COR-L47 (cell line): ENCODE results near the gene TXNDC9.
A peak's percentile ranks its signal among the peaks of the same experiment; 100 is the strongest.
"Not testable (repeated sequence)": the region's sequence is repeated elsewhere in the genome, so short reads cannot be mapped to it uniquely, and the experiment has no call there.

Experiments used
- DNase-seq: peaks from one replicate; lab custom pipeline; 2025; lab: John Stamatoyannopoulos, UW

TXNDC9 gene

GRCh38 chr2:99335911-99336803 lies at the start of gene TXNDC9:
Gene TXNDC9 (minus strand): TSS chr2:99336333. CDS start chr2:99333210, 3,123 bp downstream.
- DNase-seq: peak; percentile 100

GRCh38 chr2:99382143-99382542 lies 46.0 kb upstream of the TXNDC9 start:
- no peak for DNase-seq

- no peak for DNase-seq
Measured at GRCh38 chr2:99380376-99381010, 44.4 kb upstream of the TXNDC9 start.

- no peak for DNase-seq
Measured at GRCh38 chr2:99377879-99378278, 41.7 kb upstream of the TXNDC9 start.

GRCh38 chr2:99376254-99376864 lies 40.2 kb upstream of the TXNDC9 start:
- DNase-seq: no peak

- no peak for DNase-seq
Measured at GRCh38 chr2:99374747-99375146, 38.6 kb upstream of the TXNDC9 start.

GRCh38 chr2:99373144-99373543 lies 37.0 kb upstream of the TXNDC9 start:
- no peak for DNase-seq

GRCh38 chr2:99368854-99369253 lies 32.7 kb upstream of the TXNDC9 start:
- DNase-seq: not testable (repeated sequence)

- DNase-seq: no peak
Measured at GRCh38 chr2:99365661-99366060, 29.5 kb upstream of the TXNDC9 start.

- no peak for DNase-seq
Measured at GRCh38 chr2:99356853-99357252, 20.7 kb upstream of the TXNDC9 start.

- DNase-seq: not testable (repeated sequence)
Measured at GRCh38 chr2:99354825-99355224, 18.7 kb upstream of the TXNDC9 start.

- no peak for DNase-seq
Measured at GRCh38 chr2:99354070-99354469, 17.9 kb upstream of the TXNDC9 start.

- no peak for DNase-seq
Measured at GRCh38 chr2:99350194-99350593, 14.1 kb upstream of the TXNDC9 start.

GRCh38 chr2:99348173-99348572 lies 12.0 kb upstream of the TXNDC9 start:
- DNase-seq: no peak

- no peak for DNase-seq
Measured at GRCh38 chr2:99346218-99346617, 10.1 kb upstream of the TXNDC9 start.

- DNase-seq: not testable (repeated sequence)
Measured at GRCh38 chr2:99345446-99345845, 9.3 kb upstream of the TXNDC9 start.

- DNase-seq: no peak
Measured at GRCh38 chr2:99342536-99342935, 6.4 kb upstream of the TXNDC9 start.

- no peak for DNase-seq
Measured at GRCh38 chr2:99340669-99341236, 4.6 kb upstream of the TXNDC9 start.

- DNase-seq: no peak
Measured at GRCh38 chr2:99338029-99338585, 2.0 kb upstream of the TXNDC9 start.

GRCh38 chr2:99337113-99338028 lies 1.2 kb upstream of the TXNDC9 start, which contains the start of gene EIF5B:
Gene EIF5B (plus strand): TSS chr2:99337389. CDS start chr2:99337555, 166 bp downstream.
- DNase-seq: peak; percentile 96

- peak; percentile 48 for DNase-seq
Measured at GRCh38 chr2:99336804-99337112, 625 bp upstream of the TXNDC9 start.
